GM23338 (cell line): ENCODE measurements around the gene TEDC2. TPM values are rescaled to one million over a fixed set of nuclear protein-coding genes. Genes with fewer than 3 reads are reported as not detected.

Source experiments
- ATAC-seq: fragments of 200-7000 bp; cut with Tn5 transposase; 3 replicates; pipeline ENCODE4 v1.9.1; 2020
- DNase-seq: peaks from one replicate; pipeline ENCODE4 v3.0.0-alpha.2; 2015; ENCODE audit warnings: low spot score
- H2AFZ ChIP-seq: fragments of 200-600 bp; sonication (generic); 2 replicates; pipeline ENCODE4 v1.8.0; 2016; ENCODE audit warnings: antibody characterized with exemption, mild to moderate bottlenecking, moderate library complexity
- H3F3A ChIP-seq: fragments of 200-600 bp; sonication (generic); replicated peaks from 2 replicates; pipeline ENCODE4 v1.8.0; 2017; ENCODE audit warnings: antibody characterized with exemption, mixed run types, low read depth
- H3K27ac ChIP-seq: fragments of 200-600 bp; sonication (generic); 2 replicates; pipeline ENCODE4 v1.6.1; 2016; ENCODE audit warnings: low read depth
- H3K27me3 ChIP-seq: fragments of 200-600 bp; sonication (generic); 2 replicates; pipeline ENCODE4 v1.8.0; 2016; ENCODE audit warnings: mild to moderate bottlenecking, mixed run types, moderate library complexity; ENCODE audit not compliant: insufficient read depth
- H3K36me3 ChIP-seq: fragments of 200-600 bp; sonication (generic); 2 replicates; pipeline ENCODE4 v1.8.0; 2016; ENCODE audit warnings: mild to moderate bottlenecking; ENCODE audit not compliant: insufficient read depth
- H3K4me1 ChIP-seq: fragments of 200-600 bp; sonication (generic); 2 replicates; pipeline ENCODE4 v1.8.0; 2016; ENCODE audit warnings: mild to moderate bottlenecking, moderate library complexity; ENCODE audit not compliant: insufficient read depth
- H3K4me2 ChIP-seq: fragments of 200-600 bp; sonication (generic); 2 replicates; pipeline ENCODE4 v1.7.1; 2017; ENCODE audit warnings: mixed run types
- H3K4me3 ChIP-seq: fragments of 200-600 bp; sonication (generic); 2 replicates; pipeline ENCODE4 v1.6.1; 2016; ENCODE audit warnings: mixed run types
- H3K79me2 ChIP-seq: fragments of 200-600 bp; sonication (generic); replicated peaks from 2 replicates; pipeline ENCODE4 v1.8.0; 2017; ENCODE audit warnings: mild to moderate bottlenecking; ENCODE audit not compliant: insufficient read depth
- H3K9me2 ChIP-seq: fragments of 200-600 bp; sonication (generic); 2 replicates; pipeline ENCODE4 v1.8.0; 2017; ENCODE audit not compliant: insufficient read depth
- H4K20me1 ChIP-seq: fragments of 200-600 bp; sonication (generic); replicated peaks from 2 replicates; pipeline ENCODE4 v1.8.0; 2017; ENCODE audit warnings: mild to moderate bottlenecking; ENCODE audit not compliant: insufficient read depth
- H3K27ac Mint-ChIP-seq: 2 replicates; pipeline ENCODE4 v1.8.0; 2020; ENCODE audit warnings: inconsistent platforms, mild to moderate bottlenecking, moderate library complexity, mixed read lengths
- H3K27me3 Mint-ChIP-seq: 3 replicates; pipeline ENCODE4 v1.8.0; 2022; ENCODE audit warnings: low read depth, mild to moderate bottlenecking, moderate library complexity, mixed read lengths, inconsistent platforms; ENCODE audit not compliant: insufficient read depth, poor library complexity
- H3K36me3 Mint-ChIP-seq: 3 replicates; pipeline ENCODE4 v1.8.0; 2021; ENCODE audit warnings: low read depth, mild to moderate bottlenecking, inconsistent platforms, moderate library complexity, mixed read lengths
- H3K4me1 Mint-ChIP-seq: 3 replicates; pipeline ENCODE4 v1.8.0; 2020; ENCODE audit warnings: mild to moderate bottlenecking, inconsistent platforms, mixed read lengths
- H3K4me3 Mint-ChIP-seq: 3 replicates; pipeline ENCODE4 v1.8.0; 2021; ENCODE audit warnings: moderate library complexity, mild to moderate bottlenecking, inconsistent platforms, mixed read lengths
- H3K9me3 Mint-ChIP-seq: 3 replicates; pipeline ENCODE4 v1.8.0; 2020; ENCODE audit warnings: moderate library complexity, mild to moderate bottlenecking, inconsistent platforms, mixed read lengths
- CREB1 ChIP-seq: fragments of 250-450 bp; sonication (Bioruptor Pico); IDR thresholded peaks from 2 replicates; pipeline ENCODE4 v1.5.0; 2020; ENCODE audit warnings: low read depth, mild to moderate bottlenecking, moderate library complexity
- EZH2 ChIP-seq: fragments of 200-600 bp; sonication (generic); IDR thresholded peaks from one replicate; pipeline ENCODE4 v1.8.0; 2017; ENCODE audit warnings: antibody characterized with exemption, mild to moderate bottlenecking, low read depth; ENCODE audit not compliant: unreplicated experiment
- EZH2phosphoT487 ChIP-seq: fragments of 200-600 bp; sonication (generic); IDR thresholded peaks from one replicate; pipeline ENCODE4 v1.8.1; 2018; ENCODE audit warnings: antibody characterized with exemption; ENCODE audit not compliant: unreplicated experiment
- POLR2AphosphoS5 ChIP-seq: IDR thresholded peaks from 2 replicates; pipeline ENCODE4 v1.6.1; 2016; ENCODE audit warnings: antibody characterized with exemption, low read depth
- STAT1 ChIP-seq: IDR thresholded peaks from one replicate; pipeline ENCODE4 v1.6.1; 2016; ENCODE audit warnings: antibody characterized with exemption; ENCODE audit not compliant: unreplicated experiment
- ZNF114 ChIP-seq: fragments of 250-450 bp; sonication (Bioruptor Pico); IDR thresholded peaks from 2 replicates; pipeline ENCODE4 v1.5.0; 2020; ENCODE audit warnings: mild to moderate bottlenecking, moderate library complexity
- ZNF331 ChIP-seq: fragments of 250-450 bp; sonication (Bioruptor Pico); IDR thresholded peaks from 2 replicates; pipeline ENCODE4 v1.5.0; 2020; ENCODE audit warnings: low read depth, mild to moderate bottlenecking, moderate library complexity
- polyA plus RNA-seq: library from polyadenylated mRNA; unstranded; fragments of >200 nt; fragmentation: Nextera tagmentation; extraction: Ambion mirVana; gene quantifications from 2 replicates; pipeline ENCODE4 v1.2.1, GENCODE V29; 2016
- total RNA-seq: library from RNA; depleted of rRNA; stranded (reverse); fragments of >200 nt; shearing (Covaris generic); gene quantifications from 2 replicates; pipeline ENCODE4 v1.2.3, GENCODE V29; 2014
- TF ChIP-seq, protein P1 (sequence below): IDR thresholded peaks from 2 replicates; pipeline ENCODE4 v1.6.1; 2016; ENCODE audit warnings: antibody characterized with exemption
- TF ChIP-seq, protein P2 (sequence below): fragments of 250-450 bp; sonication (Bioruptor Pico); IDR thresholded peaks from 2 replicates; pipeline ENCODE4 v1.5.0; 2020; ENCODE audit warnings: mild to moderate bottlenecking, moderate library complexity
- TF ChIP-seq, protein P3 (sequence below), 2 experiments: fragments of 200-600 bp in 1 of 2; sonication (generic) in 1 of 2; conservative IDR thresholded peaks; 2 replicates each; pipeline versions ENCODE4 v1.5.1 to v1.6.1; 2016 to 2017; ENCODE audit warnings: antibody characterized with exemption in 2 of 2, low read depth in 2 of 2, mild to moderate bottlenecking in 2 of 2, moderate library complexity in 1 of 2

Gene TEDC2
- total and polyA plus RNA-seq, 2 experiments from 2014 or later, result 50.6 to 98.9 TPM

DNA sequence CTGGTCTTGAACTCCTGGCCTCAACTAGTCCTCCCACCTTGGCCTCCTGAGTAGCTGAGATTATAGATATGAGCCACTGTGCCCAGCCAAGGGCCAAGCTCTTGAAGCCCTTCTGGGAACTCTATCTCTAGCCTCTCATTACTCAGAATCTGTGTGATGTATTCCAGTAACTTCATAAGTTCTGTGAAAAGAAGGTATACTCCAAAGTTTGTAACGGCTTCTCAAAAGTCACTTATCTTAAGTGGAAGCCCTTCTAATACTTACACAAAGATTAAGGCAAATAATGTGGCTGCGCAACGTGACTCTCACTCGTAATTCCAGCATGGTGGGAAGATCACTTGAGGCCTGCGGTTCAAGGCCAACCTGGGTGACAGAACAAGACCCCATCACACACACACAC is 34.7 kb downstream of the TEDC2 start:
- H3K4me2 ChIP-seq, result no peak overlapping the region
- no peaks in the 10 kb centered on the region for H3K79me2 ChIP-seq
- peaks cover 6% of the 10 kb centered on the region for H3K27me3 Mint-ChIP-seq
- ATAC-seq, result no peak
- H3K4me3 ChIP-seq, result no peak overlapping the region
- DNase-seq, result no peak
- TF ChIP-seq STAT1 (no peak), EZH2phosphoT487 (no peak), CREB1 (CRISPR knock-in tag) (no peak), ZNF331 (no peak), EZH2 (no peak), ZNF114 (CRISPR knock-in tag) (no peak), POLR2AphosphoS5 (no peak)
- TF ChIP-seq, protein P1, sequence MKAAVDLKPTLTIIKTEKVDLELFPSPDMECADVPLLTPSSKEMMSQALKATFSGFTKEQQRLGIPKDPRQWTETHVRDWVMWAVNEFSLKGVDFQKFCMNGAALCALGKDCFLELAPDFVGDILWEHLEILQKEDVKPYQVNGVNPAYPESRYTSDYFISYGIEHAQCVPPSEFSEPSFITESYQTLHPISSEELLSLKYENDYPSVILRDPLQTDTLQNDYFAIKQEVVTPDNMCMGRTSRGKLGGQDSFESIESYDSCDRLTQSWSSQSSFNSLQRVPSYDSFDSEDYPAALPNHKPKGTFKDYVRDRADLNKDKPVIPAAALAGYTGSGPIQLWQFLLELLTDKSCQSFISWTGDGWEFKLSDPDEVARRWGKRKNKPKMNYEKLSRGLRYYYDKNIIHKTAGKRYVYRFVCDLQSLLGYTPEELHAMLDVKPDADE, result no peak
- TF ChIP-seq, protein P2, sequence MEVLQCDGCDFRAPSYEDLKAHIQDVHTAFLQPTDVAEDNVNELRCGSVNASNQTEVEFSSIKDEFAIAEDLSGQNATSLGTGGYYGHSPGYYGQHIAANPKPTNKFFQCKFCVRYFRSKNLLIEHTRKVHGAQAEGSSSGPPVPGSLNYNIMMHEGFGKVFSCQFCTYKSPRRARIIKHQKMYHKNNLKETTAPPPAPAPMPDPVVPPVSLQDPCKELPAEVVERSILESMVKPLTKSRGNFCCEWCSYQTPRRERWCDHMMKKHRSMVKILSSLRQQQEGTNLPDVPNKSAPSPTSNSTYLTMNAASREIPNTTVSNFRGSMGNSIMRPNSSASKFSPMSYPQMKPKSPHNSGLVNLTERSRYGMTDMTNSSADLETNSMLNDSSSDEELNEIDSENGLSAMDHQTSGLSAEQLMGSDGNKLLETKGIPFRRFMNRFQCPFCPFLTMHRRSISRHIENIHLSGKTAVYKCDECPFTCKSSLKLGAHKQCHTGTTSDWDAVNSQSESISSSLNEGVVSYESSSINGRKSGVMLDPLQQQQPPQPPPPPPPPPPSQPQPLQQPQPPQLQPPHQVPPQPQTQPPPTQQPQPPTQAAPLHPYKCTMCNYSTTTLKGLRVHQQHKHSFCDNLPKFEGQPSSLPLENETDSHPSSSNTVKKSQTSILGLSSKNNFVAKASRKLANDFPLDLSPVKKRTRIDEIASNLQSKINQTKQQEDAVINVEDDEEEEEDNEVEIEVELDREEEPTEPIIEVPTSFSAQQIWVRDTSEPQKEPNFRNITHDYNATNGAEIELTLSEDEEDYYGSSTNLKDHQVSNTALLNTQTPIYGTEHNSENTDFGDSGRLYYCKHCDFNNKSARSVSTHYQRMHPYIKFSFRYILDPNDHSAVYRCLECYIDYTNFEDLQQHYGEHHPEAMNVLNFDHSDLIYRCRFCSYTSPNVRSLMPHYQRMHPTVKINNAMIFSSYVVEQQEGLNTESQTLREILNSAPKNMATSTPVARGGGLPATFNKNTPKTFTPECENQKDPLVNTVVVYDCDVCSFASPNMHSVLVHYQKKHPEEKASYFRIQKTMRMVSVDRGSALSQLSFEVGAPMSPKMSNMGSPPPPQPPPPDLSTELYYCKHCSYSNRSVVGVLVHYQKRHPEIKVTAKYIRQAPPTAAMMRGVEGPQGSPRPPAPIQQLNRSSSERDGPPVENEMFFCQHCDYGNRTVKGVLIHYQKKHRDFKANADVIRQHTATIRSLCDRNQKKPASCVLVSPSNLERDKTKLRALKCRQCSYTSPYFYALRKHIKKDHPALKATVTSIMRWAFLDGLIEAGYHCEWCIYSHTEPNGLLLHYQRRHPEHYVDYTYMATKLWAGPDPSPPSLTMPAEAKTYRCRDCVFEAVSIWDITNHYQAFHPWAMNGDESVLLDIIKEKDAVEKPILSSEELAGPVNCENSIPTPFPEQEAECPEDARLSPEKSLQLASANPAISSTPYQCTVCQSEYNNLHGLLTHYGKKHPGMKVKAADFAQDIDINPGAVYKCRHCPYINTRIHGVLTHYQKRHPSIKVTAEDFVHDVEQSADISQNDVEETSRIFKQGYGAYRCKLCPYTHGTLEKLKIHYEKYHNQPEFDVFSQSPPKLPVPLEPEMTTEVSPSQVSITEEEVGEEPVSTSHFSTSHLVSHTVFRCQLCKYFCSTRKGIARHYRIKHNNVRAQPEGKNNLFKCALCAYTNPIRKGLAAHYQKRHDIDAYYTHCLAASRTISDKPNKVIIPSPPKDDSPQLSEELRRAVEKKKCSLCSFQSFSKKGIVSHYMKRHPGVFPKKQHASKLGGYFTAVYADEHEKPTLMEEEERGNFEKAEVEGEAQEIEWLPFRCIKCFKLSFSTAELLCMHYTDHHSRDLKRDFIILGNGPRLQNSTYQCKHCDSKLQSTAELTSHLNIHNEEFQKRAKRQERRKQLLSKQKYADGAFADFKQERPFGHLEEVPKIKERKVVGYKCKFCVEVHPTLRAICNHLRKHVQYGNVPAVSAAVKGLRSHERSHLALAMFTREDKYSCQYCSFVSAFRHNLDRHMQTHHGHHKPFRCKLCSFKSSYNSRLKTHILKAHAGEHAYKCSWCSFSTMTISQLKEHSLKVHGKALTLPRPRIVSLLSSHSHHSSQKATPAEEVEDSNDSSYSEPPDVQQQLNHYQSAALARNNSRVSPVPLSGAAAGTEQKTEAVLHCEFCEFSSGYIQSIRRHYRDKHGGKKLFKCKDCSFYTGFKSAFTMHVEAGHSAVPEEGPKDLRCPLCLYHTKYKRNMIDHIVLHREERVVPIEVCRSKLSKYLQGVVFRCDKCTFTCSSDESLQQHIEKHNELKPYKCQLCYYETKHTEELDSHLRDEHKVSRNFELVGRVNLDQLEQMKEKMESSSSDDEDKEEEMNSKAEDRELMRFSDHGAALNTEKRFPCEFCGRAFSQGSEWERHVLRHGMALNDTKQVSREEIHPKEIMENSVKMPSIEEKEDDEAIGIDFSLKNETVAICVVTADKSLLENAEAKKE (CRISPR knock-in tag), result no peak
- TF ChIP-seq, protein P3, sequence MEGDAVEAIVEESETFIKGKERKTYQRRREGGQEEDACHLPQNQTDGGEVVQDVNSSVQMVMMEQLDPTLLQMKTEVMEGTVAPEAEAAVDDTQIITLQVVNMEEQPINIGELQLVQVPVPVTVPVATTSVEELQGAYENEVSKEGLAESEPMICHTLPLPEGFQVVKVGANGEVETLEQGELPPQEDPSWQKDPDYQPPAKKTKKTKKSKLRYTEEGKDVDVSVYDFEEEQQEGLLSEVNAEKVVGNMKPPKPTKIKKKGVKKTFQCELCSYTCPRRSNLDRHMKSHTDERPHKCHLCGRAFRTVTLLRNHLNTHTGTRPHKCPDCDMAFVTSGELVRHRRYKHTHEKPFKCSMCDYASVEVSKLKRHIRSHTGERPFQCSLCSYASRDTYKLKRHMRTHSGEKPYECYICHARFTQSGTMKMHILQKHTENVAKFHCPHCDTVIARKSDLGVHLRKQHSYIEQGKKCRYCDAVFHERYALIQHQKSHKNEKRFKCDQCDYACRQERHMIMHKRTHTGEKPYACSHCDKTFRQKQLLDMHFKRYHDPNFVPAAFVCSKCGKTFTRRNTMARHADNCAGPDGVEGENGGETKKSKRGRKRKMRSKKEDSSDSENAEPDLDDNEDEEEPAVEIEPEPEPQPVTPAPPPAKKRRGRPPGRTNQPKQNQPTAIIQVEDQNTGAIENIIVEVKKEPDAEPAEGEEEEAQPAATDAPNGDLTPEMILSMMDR (conservative IDR thresholded peaks at IDR 0.05; ENCODE audit: low read depth in 2 of 2), result no peak
- no peak overlapping the region for H3K4me3 Mint-ChIP-seq
- H2AFZ ChIP-seq, result no peak overlapping the region
- H3K36me3 Mint-ChIP-seq, result peaks cover 8% of the 10 kb centered on the region; the same call in 2 of the 3 replicates
- H3K4me1 ChIP-seq, result no peaks in the 10 kb centered on the region
- no peaks in the 10 kb centered on the region for H3K4me1 Mint-ChIP-seq
- H3F3A ChIP-seq, result no peaks in the 10 kb centered on the region
- no peaks in the 10 kb centered on the region for H3K27me3 ChIP-seq
- no peaks in the 10 kb centered on the region for H3K9me3 Mint-ChIP-seq
- H3K27ac ChIP-seq, result no peak overlapping the region
- no peaks in the 10 kb centered on the region; the same call in 1 of the 2 replicates for H4K20me1 ChIP-seq
- H3K27ac Mint-ChIP-seq, result no peak overlapping the region
- H3K9me2 ChIP-seq, result no peaks in the 10 kb centered on the region
- no peaks in the 10 kb centered on the region for H3K36me3 ChIP-seq
